Regular cardiac myocyte (primary cell): ENCODE results near the gene TNFRSF1A. TPM values are rescaled to one million over a fixed set of nuclear protein-coding genes. Genes with fewer than 3 reads are reported as not detected.

ENCODE experiments used
- total RNA-seq: library from RNA; depleted of rRNA; stranded (reverse); fragments of >200 nt; gene quantifications from 2 replicates; pipeline ENCODE4 v1.2.3, GENCODE V29; 2014

Gene TNFRSF1A
- 91.3 and 116 TPM in 2 replicates for total RNA-seq

DNA sequence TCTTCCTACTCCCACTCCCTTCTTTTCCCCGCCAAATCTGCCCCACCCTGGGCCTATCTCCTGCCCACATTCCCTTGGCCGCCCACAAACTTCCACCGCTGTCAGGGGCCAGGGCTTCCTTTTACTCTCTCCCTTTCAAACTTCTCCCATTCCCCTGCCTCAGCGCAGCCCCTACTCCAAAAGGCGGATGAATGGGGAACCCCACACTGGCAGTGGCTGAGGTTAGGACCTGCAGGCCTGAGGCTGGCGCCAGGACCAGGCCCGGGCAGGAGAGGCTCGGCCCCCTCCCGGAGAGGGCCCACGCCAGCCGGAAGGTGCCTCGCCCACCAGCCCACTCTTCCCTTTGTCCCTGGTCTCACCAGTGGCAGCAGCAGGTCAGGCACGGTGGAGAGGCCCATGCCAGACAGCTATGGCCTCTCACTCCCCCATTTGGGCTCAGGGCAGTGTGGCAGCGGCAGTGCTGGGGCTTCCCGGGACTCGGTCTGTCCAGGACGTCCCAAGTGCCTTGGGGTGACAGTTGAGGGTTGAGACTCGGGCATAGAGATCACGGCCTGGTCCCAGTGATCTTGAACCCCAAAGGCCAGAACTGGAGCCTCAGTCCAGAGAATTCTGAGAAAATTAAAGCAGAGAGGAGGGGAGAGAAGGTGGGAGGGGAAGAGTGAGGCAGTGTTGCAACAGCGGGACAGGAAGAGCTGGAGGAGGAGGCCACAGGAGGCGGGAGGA lies at the start of gene TNFRSF1A:
TNFRSF1A (minus strand) TSS at position 660 of the 723 bp plus-strand sequence; CDS start at position 398, 262 bp downstream.

GRCh38 chr12:6383572-6384498 lies 42.0 kb upstream of the TNFRSF1A start, which contains the start of gene LTBR:
Gene LTBR, plus strand, starts transcription at chr12:6384162. Its CDS starts 197 bp downstream, at chr12:6384359.

DNA sequence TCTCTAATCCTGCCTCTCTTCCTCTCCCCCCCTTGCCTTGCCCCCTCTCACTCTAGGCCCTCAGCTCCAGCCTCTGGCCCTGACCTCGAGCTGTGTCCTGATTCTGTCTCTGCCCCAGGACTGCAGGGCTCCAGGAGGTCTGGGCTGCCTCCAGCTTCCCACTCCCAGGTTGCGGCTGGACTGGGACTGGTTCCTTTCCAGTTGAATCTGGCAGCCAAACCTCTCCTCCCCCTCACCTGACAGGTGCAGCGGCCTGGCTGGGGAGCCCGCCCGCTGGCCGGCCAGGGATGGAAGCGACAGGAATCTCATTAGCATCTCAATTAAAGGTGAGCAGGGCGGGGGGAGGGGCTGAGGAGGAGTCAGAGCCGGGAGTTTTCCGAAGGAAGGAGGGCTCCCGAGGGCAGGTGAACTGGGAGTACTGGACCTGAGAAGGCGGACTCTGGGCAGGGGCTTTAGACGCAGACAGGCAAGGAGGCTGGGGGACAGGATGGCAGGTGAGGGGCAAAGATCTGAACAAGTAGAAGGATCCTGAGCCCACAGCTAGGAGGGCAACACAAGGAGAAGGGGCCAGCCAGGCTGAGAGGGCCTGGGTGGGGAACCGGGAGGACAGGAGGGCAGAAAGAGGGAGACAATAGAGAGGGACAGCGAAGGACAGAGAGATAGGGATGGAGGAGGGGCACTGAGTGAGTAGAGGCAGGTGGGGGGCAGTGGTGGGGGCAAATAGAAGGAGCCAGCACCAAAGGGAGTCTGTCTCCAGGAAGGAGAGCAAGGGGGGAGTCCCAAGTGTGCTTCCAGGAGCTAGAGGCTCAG lies 33.6 kb upstream of the TNFRSF1A start, which contains the start of gene SCNN1A:
SCNN1A (minus strand) TSS at position 295 of the 810 bp plus-strand sequence. CDS start 780 bp downstream, outside the sequence.

Other genes starting within 250 kb of the TNFRSF1A start
- gene VWF, start 217.4 kb downstream of the TNFRSF1A start, total RNA-seq, result 4.4 and 6.5 TPM in 2 replicates
- gene CD9, start 141.7 kb downstream of the TNFRSF1A start, total RNA-seq, result 287 and 641 TPM in 2 replicates
- gene PLEKHG6, start 31.4 kb downstream of the TNFRSF1A start, total RNA-seq, result under 0.01 TPM in 1 of 2 replicates, not detected in the other
- 0.58 and 1.4 TPM in 2 replicates for gene SCNN1A, start 33.5 kb upstream of the TNFRSF1A start, total RNA-seq
- 36.8 and 71.0 TPM in 2 replicates for gene LTBR, start 42.1 kb upstream of the TNFRSF1A start, total RNA-seq
- gene CD27, start 102.9 kb upstream of the TNFRSF1A start, total RNA-seq, result not detected in 2 replicates
- 3.8 and 13.5 TPM in 2 replicates for gene TAPBPL, start 110.0 kb upstream of the TNFRSF1A start, total RNA-seq
- 2.7 and 3.7 TPM in 2 replicates for gene VAMP1, start 128.6 kb upstream of the TNFRSF1A start, total RNA-seq
- 86.8 and 164 TPM in 2 replicates for gene MRPL51, start 151.2 kb upstream of the TNFRSF1A start, total RNA-seq
- 27.6 and 102 TPM in 2 replicates for gene NCAPD2, start 152.0 kb upstream of the TNFRSF1A start, total RNA-seq
- gene GAPDH, start 192.4 kb upstream of the TNFRSF1A start, total RNA-seq, result 10,543 and 12,698 TPM in 2 replicates
- gene IFFO1, start 214.0 kb upstream of the TNFRSF1A start, total RNA-seq, result 9.0 and 21.4 TPM in 2 replicates
- 16.3 and 29.1 TPM in 2 replicates for gene NOP2, start 226.2 kb upstream of the TNFRSF1A start, total RNA-seq